CD4-positive, alpha-beta T cell treated with Interferon alpha-2 for 1 hour (primary cell): ENCODE results near the gene GTF2IRD2.
"Not testable (repeated sequence)": the region's sequence is repeated elsewhere in the genome, so short reads cannot be mapped to it uniquely, and the experiment has no call there.

ENCODE experiments used
- DNase-seq, 2 donors: peaks; one replicate each; pipeline ENCODE4 v3.0.0-alpha.2; 2020 to 2022

Gene GTF2IRD2

GRCh38 chr7:74850833-74851721, at the start of gene GTF2IRD2:
Gene GTF2IRD2, minus strand, starts transcription at chr7:74851605. Its CDS starts 15,227 bp downstream, at chr7:74836378.
- DNase-seq, result peak in 1 of 2 donors; percentile 88

- DNase-seq, result peak; percentile 77 to 85
These were observed 39.0 kb upstream of the GTF2IRD2 start for GRCh38 chr7:74890158-74891123.

GRCh38 chr7:74889518-74890129, 38.2 kb upstream of the GTF2IRD2 start:
- DNase-seq, result not testable (repeated sequence)

GRCh38 chr7:74885295-74885694, 33.9 kb upstream of the GTF2IRD2 start:
- DNase-seq, result not testable (repeated sequence)

GRCh38 chr7:74882110-74882509, 30.7 kb upstream of the GTF2IRD2 start:
- not testable (repeated sequence) for DNase-seq

- DNase-seq, result not testable (repeated sequence)
These were observed 23.5 kb upstream of the GTF2IRD2 start for GRCh38 chr7:74874748-74875512.

- not testable (repeated sequence) for DNase-seq
These were observed 22.8 kb upstream of the GTF2IRD2 start for GRCh38 chr7:74874104-74874747.

- DNase-seq, result not testable (repeated sequence)
These were observed 21.1 kb upstream of the GTF2IRD2 start for GRCh38 chr7:74872542-74872941.

GRCh38 chr7:74865777-74866176, 14.4 kb upstream of the GTF2IRD2 start:
- DNase-seq, result not testable (repeated sequence)

GRCh38 chr7:74849853-74850252, 1.6 kb downstream of the GTF2IRD2 start:
- not testable (repeated sequence) for DNase-seq

GRCh38 chr7:74830411-74830810, 21.0 kb downstream of the GTF2IRD2 start:
- DNase-seq, result not testable (repeated sequence)

GRCh38 chr7:74829959-74830358, 21.4 kb downstream of the GTF2IRD2 start:
- not testable (repeated sequence) for DNase-seq

GRCh38 chr7:74821259-74821658, 30.1 kb downstream of the GTF2IRD2 start:
- DNase-seq, result not testable (repeated sequence)

- DNase-seq, result not testable (repeated sequence)
These were observed 31.1 kb downstream of the GTF2IRD2 start for GRCh38 chr7:74820146-74820805.

- DNase-seq, result peak in 1 of 2 donors; percentile 1
These were observed 35.5 kb downstream of the GTF2IRD2 start for GRCh38 chr7:74815882-74816281.

GRCh38 chr7:74798644-74799043, 52.8 kb downstream of the GTF2IRD2 start:
- not testable (repeated sequence) for DNase-seq

GRCh38 chr7:74797848-74798622, 53.4 kb downstream of the GTF2IRD2 start:
- DNase-seq, result not testable (repeated sequence)

- not testable (repeated sequence) for DNase-seq
These were observed 62.1 kb downstream of the GTF2IRD2 start for GRCh38 chr7:74789200-74789736.

GRCh38 chr7:74788369-74789150, 62.8 kb downstream of the GTF2IRD2 start:
- DNase-seq, result peak; percentile 95 to 98
